ENCODE data around the gene TMC6.
"Not testable (repeated sequence)": the region's sequence is repeated elsewhere in the genome, so short reads cannot be mapped to it uniquely, and the experiment has no call there.

TMC6 gene

GRCh38 chr17:78128551-78129350, at the start of gene TMC6:
Gene TMC6 (minus strand): TSS chr17:78128755. CDS start chr17:78126832, 1,923 bp downstream.
- peak; percentile 75 for DNase-seq

- peak; percentile 15 for DNase-seq
Observed at GRCh38 chr17:78176548-78177025, 48.0 kb upstream of the TMC6 start.

GRCh38 chr17:78175643-78175981, 47.1 kb upstream of the TMC6 start:
- no peak for DNase-seq

GRCh38 chr17:78174870-78175642, 46.5 kb upstream of the TMC6 start:
- DNase-seq, result no peak

- no peak for DNase-seq
Observed at GRCh38 chr17:78174346-78174869, 45.9 kb upstream of the TMC6 start.

- DNase-seq, result no peak
Observed at GRCh38 chr17:78173097-78173715, 44.7 kb upstream of the TMC6 start.

GRCh38 chr17:78172249-78173051, 43.9 kb upstream of the TMC6 start:
- peak; percentile 17 for DNase-seq

- DNase-seq, result not testable (repeated sequence)
Observed at GRCh38 chr17:78171591-78172248, 43.2 kb upstream of the TMC6 start.

GRCh38 chr17:78170692-78171590, 42.4 kb upstream of the TMC6 start:
- DNase-seq, result no peak

- DNase-seq, result peak; percentile 25
Observed at GRCh38 chr17:78168903-78169793, 40.6 kb upstream of the TMC6 start.

GRCh38 chr17:78168242-78168902, 39.8 kb upstream of the TMC6 start, which contains the start of gene SYNGR2:
Gene SYNGR2 (plus strand): TSS chr17:78168581. CDS start chr17:78168617, 36 bp downstream.
- peak; percentile 52 for DNase-seq

GRCh38 chr17:78166416-78166815, 37.9 kb upstream of the TMC6 start:
- no peak for DNase-seq

GRCh38 chr17:78164748-78165607, 36.4 kb upstream of the TMC6 start:
- no peak for DNase-seq

GRCh38 chr17:78163881-78164747, 35.6 kb upstream of the TMC6 start:
- no peak for DNase-seq

- no peak for DNase-seq
Observed at GRCh38 chr17:78159575-78160158, 31.1 kb upstream of the TMC6 start.

All from NCI-H526 treated with DMSO at 0.1 percent for 48 hours (cell line).